Stimulated activated CD8-positive, alpha-beta memory T cell treated with anti-CD3 and anti-CD28 coated beads, Interleukin-7, amount 100 ng/mL, for 24 hours (primary cell): ENCODE results near the gene ZNF148.
"Not testable (repeated sequence)": the region's sequence is repeated elsewhere in the genome, so short reads cannot be mapped to it uniquely, and the experiment has no call there.

ENCODE experiments used
- DNase-seq: peaks from one replicate; pipeline ENCODE4 v3.0.0-alpha.2; 2020; ENCODE audit warnings: low read depth

The ZNF148 gene

GRCh38 chr3:125374996-125375941 lies at the start of gene ZNF148:
Gene ZNF148 (minus strand): TSS chr3:125375325. CDS start chr3:125313640, 61,685 bp downstream.
- DNase-seq, result peak; percentile 72

GRCh38 chr3:125418306-125418705 lies 43.2 kb upstream of the ZNF148 start:
- no peak for DNase-seq

- no peak for DNase-seq
Measured at GRCh38 chr3:125416235-125416634, 41.1 kb upstream of the ZNF148 start.

GRCh38 chr3:125414669-125415068 lies 39.5 kb upstream of the ZNF148 start:
- DNase-seq, result no peak

GRCh38 chr3:125410922-125411321 lies 35.8 kb upstream of the ZNF148 start:
- DNase-seq, result no peak

GRCh38 chr3:125406070-125406469 lies 30.9 kb upstream of the ZNF148 start:
- DNase-seq, result no peak

- not testable (repeated sequence) for DNase-seq
Measured at GRCh38 chr3:125405515-125405914, 30.4 kb upstream of the ZNF148 start.

GRCh38 chr3:125403789-125404188 lies 28.7 kb upstream of the ZNF148 start:
- DNase-seq, result no peak

GRCh38 chr3:125402639-125403038 lies 27.5 kb upstream of the ZNF148 start:
- no peak for DNase-seq

GRCh38 chr3:125401402-125401801 lies 26.3 kb upstream of the ZNF148 start:
- DNase-seq, result no peak

- DNase-seq, result no peak
Measured at GRCh38 chr3:125398952-125399351, 23.8 kb upstream of the ZNF148 start.

GRCh38 chr3:125395091-125395490 lies 20.0 kb upstream of the ZNF148 start:
- no peak for DNase-seq

GRCh38 chr3:125394406-125394805 lies 19.3 kb upstream of the ZNF148 start:
- DNase-seq, result no peak

GRCh38 chr3:125389282-125389681 lies 14.2 kb upstream of the ZNF148 start:
- no peak for DNase-seq

GRCh38 chr3:125388369-125388768 lies 13.2 kb upstream of the ZNF148 start:
- not testable (repeated sequence) for DNase-seq

GRCh38 chr3:125386811-125387210 lies 11.7 kb upstream of the ZNF148 start:
- no peak for DNase-seq

- no peak for DNase-seq
Measured at GRCh38 chr3:125383744-125384143, 8.6 kb upstream of the ZNF148 start.

GRCh38 chr3:125382298-125382697 lies 7.2 kb upstream of the ZNF148 start:
- no peak for DNase-seq

GRCh38 chr3:125381743-125382142 lies 6.6 kb upstream of the ZNF148 start:
- no peak for DNase-seq

- DNase-seq, result no peak
Measured at GRCh38 chr3:125381314-125381713, 6.2 kb upstream of the ZNF148 start.

- DNase-seq, result no peak
Measured at GRCh38 chr3:125379483-125379882, 4.4 kb upstream of the ZNF148 start.

GRCh38 chr3:125378762-125379161 lies 3.6 kb upstream of the ZNF148 start:
- no peak for DNase-seq

- DNase-seq, result no peak
Measured at GRCh38 chr3:125375950-125376679, 990 bp upstream of the ZNF148 start.
